Lower lobe of right lung (tissue), 2 donors: ENCODE measurements around the gene CALN1. TPM values are rescaled to one million over a fixed set of nuclear protein-coding genes. Genes with fewer than 3 reads are reported as not detected.

Experiments
- ATAC-seq, 2 donors: fragments of 200-7000 bp; cut with Tn5 transposase; one replicate each; pipeline ENCODE4 v1.9.1; 2020 to 2022; ENCODE audit warnings: mild to moderate bottlenecking in 2 of 2, moderate library complexity in 2 of 2
- DNase-seq: peaks from one replicate; pipeline ENCODE4 v3.0.0-alpha.2; 2020
- H3K27ac ChIP-seq: fragments of 200-600 bp; one replicate; pipeline ENCODE4 v1.8.0; 2022
- H3K27me3 ChIP-seq: fragments of 200-600 bp; one replicate; pipeline ENCODE4 v1.8.0; 2022; ENCODE audit warnings: low read depth
- H3K36me3 ChIP-seq: fragments of 200-600 bp; one replicate; pipeline ENCODE4 v1.8.0; 2022; ENCODE audit warnings: mild to moderate bottlenecking
- H3K4me1 ChIP-seq: fragments of 200-600 bp; one replicate; pipeline ENCODE4 v1.8.0; 2022
- H3K4me3 ChIP-seq: fragments of 200-600 bp; one replicate; pipeline ENCODE4 v1.8.0; 2022; ENCODE audit warnings: mild to moderate bottlenecking
- H3K9me3 ChIP-seq: fragments of 200-600 bp; one replicate; pipeline ENCODE4 v1.8.0; 2022
- CTCF ChIP-seq: fragments of 200-600 bp; IDR thresholded peaks from one replicate; pipeline ENCODE4 v1.8.0; 2022; ENCODE audit warnings: antibody characterized with exemption, mild to moderate bottlenecking
- intact Hi-C: fragments of 100-400 bp; cut with DNase I; formaldehyde crosslinking; loops from one replicate; pipeline ENCODE4 v1.11.0; 2022
- total RNA-seq: library from RNA; stranded (reverse); fragmentation: NEBNext Ultra II Directional; extraction: Animal tissue kit (Norgen Biotek cat#: 25700); gene quantifications from one replicate; pipeline ENCODE4 v1.2.1, GENCODE V29; 2021
- donor health status: DM: no; HTN: yes; CAD: no; lungs with severe emphysema.

The CALN1 gene
- total RNA-seq, 1 donor from 2014 or later: not detected

DNA sequence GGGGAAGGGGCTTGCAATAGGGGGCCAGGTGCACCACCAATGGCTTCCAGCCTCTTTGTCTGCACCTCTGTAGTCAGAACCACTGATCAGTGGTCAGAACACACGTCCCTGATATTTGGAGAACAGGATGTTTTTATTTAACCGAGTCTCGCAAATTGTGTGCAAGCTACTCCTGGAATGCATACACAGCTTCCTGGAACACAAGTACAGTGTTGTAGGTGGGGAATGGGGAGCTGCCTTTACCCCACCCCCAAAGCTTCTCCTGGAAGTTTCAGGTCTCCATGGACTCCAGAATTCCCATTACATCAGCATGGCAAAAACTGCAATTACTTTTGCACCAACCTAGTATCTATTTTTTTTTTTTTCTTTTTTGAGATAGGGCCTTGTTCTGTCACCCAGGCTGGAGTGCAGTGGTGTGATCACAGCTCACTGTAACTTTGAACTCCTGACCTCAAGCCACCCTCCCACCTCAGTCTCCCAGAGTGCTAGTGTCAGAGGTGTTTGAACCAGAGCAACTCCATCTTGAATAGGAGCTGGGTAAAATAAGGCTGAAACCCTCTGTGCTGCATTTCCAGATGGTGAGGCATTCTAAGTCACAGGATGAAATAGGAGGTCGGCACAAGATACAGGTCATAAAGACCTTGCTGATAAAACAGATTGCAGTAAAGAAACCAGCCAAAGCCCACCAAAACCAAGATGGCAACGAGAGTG is 374.0 kb downstream of the CALN1 start:
- intact Hi-C loops: no loop called here
- ATAC-seq (no peak), DNase-seq (no peak)
- H3K27me3 ChIP-seq: no peaks in the 10 kb centered on the region
- no peak for TF ChIP-seq CTCF
- no peak overlapping the region for H3K4me3 ChIP-seq
- no peaks in the 10 kb centered on the region for H3K9me3 ChIP-seq
- no peaks in the 10 kb centered on the region for H3K36me3 ChIP-seq
- H3K4me1 ChIP-seq: no peaks in the 10 kb centered on the region
- no peak overlapping the region for H3K27ac ChIP-seq

- intact Hi-C loops: no loop called here
- no peak for TF ChIP-seq CTCF
- peak in 1 of 2 donors; percentile 21 for ATAC-seq
Observed at GRCh38 chr7:72037516-72037915, 374.6 kb downstream of the CALN1 start.

DNA sequence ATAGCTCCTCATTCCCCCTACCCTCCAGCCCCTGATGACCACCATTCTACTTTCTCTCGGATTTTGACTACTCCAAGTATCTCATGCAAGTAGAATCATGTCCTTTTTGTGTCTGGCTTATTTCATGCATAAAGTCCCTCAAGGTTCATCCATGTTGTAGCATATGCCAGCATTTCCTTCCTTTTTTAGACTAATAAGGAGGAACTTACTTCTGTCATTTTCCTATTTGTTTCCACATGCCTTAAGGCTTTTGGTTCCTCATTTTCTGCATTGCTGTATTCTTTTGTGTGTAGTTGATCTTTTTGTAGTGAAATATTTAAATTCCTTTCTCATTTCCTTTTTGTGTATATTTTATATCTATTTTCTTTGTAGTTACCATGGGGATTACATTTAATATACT is 376.9 kb downstream of the CALN1 start:
- no peak overlapping the region for H3K27ac ChIP-seq
- peak in 1 of 2 donors; percentile 57 for ATAC-seq
- no peak for TF ChIP-seq CTCF
- no peaks in the 10 kb centered on the region for H3K4me1 ChIP-seq
- H3K27me3 ChIP-seq: no peaks in the 10 kb centered on the region
- no peaks in the 10 kb centered on the region for H3K36me3 ChIP-seq
- no peak overlapping the region for H3K4me3 ChIP-seq
- H3K9me3 ChIP-seq: no peaks in the 10 kb centered on the region
- no peak for DNase-seq
- intact Hi-C loops: no loop called here

More at GRCh38 chr7:72037516-72037915, 374.6 kb downstream of the CALN1 start:
- no peak overlapping the region for H3K4me3 ChIP-seq
- no peaks in the 10 kb centered on the region for H3K9me3 ChIP-seq
- H3K36me3 ChIP-seq: no peaks in the 10 kb centered on the region
- no peak for DNase-seq
- no peaks in the 10 kb centered on the region for H3K27me3 ChIP-seq
- no peak overlapping the region for H3K27ac ChIP-seq
- H3K4me1 ChIP-seq: no peaks in the 10 kb centered on the region

DNA sequence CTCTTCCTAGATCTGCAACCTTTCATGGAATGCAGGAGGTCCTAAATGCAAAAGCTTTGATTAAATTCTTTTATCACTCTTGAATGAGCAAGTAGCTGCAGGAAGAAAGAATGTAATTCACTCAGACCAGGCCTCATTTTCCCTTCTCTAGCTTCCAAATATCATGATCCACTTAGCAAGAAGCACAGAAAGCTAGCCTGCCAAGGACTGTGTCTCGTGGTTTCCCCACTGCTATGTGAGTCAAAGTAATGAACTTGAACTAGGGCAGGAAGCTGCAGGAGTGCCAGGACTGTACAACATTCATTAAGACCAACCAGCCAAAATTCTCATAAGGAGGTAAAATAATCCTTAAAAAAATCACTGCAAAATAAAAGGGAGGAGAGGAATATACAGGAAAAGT is 379.2 kb downstream of the CALN1 start:
- H3K27ac ChIP-seq: no peak overlapping the region
- no peaks in the 10 kb centered on the region for H3K27me3 ChIP-seq
- H3K4me1 ChIP-seq: no peaks in the 10 kb centered on the region
- TF ChIP-seq CTCF: no peak
- intact Hi-C loops: no loop called here
- H3K9me3 ChIP-seq: no peaks in the 10 kb centered on the region
- no peak for ATAC-seq
- no peak overlapping the region for H3K4me3 ChIP-seq
- H3K36me3 ChIP-seq: no peaks in the 10 kb centered on the region
- DNase-seq: no peak

DNA sequence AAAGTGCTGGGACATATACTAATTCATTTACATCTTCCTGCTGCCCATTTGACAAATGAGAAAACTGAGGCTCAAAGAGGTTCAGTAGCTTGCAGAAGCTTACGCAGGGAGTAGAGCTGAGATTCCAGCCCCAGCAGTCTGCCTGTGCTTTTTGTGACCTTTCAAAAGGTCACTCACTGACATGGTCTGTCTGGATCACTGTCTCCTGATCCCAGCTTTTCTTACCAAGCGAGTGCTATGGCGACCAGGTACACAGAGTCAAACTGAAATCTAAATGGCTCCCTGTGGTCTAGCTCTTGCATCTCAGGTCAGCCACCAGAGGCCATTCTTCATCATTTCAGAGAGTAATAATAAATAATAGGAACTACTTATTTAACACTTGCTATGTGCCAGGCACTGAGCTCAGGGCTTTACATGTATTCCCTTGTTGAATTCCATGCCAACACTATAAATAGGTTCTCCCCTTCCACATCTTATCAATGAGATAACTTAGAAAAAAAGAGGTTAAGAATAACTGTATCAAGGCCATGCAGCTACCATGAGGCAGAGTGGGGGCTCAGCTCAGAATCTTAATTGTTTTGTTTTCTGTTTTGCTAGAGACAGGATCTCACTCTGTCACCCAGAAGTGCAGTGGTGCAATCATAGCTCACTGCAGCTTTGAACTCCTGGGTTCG is 381.0 kb downstream of the CALN1 start:
- Histone ChIP-seq H3K27ac (no peak overlapping the region), H3K4me3 (no peak overlapping the region), H3K4me1 (no peaks in the 10 kb centered on the region), H3K36me3 (no peaks in the 10 kb centered on the region), H3K27me3 (no peaks in the 10 kb centered on the region), H3K9me3 (no peaks in the 10 kb centered on the region)
- ATAC-seq (no peak), DNase-seq (no peak)
- intact Hi-C loops: no loop called here
- TF ChIP-seq CTCF: no peak
